ENCODE data around the gene SRPK2.
"Not testable (repeated sequence)": the region's sequence is repeated elsewhere in the genome, so short reads cannot be mapped to it uniquely, and the experiment has no call there.

SRPK2 gene

DNA sequence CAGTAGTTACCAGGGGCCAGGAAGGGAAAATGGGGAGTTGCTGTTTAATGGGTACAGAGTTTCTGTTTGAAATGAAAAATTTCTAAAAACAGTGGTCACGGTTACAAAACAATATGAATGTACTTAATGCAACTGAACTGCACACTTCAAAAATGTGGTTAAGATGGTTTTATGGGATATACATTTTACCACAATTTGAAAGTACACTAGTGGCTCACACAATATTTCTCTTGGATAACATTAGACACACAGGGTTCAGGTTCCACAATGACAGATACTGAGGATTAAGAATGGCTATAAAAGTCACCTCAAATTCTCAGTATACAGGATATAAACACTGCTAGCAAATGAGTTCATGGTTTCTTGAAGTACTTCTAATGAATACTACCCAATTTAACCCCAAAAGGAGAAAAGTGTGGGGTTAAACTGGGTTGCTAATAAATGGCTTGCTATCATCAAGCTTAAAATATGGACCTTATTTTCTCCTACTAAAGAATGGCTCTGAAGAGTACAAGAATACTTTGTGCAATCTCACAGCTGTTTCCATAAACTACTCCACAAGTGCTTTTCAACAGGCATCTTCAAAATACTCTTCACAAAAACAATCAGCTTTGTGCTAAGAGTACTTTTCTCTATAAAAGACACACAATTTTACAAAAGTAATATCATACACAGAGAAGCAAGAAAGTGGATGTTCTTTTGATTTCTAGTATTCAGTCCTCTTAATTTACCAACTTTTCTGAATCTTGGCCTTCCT, 92.9 kb downstream of the SRPK2 start:
- no peaks in the 10 kb centered on the region for H3K27me3 ChIP-seq (ENCODE audit: low read depth, low read length)
- H3K36me3 ChIP-seq (ENCODE audit: control insufficient read depth in 1 of 2, insufficient read depth in 2 of 2, low read length in 2 of 2) = no peaks in the 10 kb centered on the region
- no peaks in the 10 kb centered on the region for H3K4me1 ChIP-seq (ENCODE audit: control insufficient read depth in 1 of 2, insufficient read depth in 2 of 2, low read length in 2 of 2)
- no peak overlapping the region for H3K4me3 ChIP-seq (ENCODE audit: low read depth in 1 of 2, low read length in 2 of 2)
- no peak overlapping the region for H3K27ac ChIP-seq (ENCODE audit: low read length)
- H3K9me3 ChIP-seq (ENCODE audit: control insufficient read depth in 1 of 2, low read length in 2 of 2) = no peaks in the 10 kb centered on the region

DNA sequence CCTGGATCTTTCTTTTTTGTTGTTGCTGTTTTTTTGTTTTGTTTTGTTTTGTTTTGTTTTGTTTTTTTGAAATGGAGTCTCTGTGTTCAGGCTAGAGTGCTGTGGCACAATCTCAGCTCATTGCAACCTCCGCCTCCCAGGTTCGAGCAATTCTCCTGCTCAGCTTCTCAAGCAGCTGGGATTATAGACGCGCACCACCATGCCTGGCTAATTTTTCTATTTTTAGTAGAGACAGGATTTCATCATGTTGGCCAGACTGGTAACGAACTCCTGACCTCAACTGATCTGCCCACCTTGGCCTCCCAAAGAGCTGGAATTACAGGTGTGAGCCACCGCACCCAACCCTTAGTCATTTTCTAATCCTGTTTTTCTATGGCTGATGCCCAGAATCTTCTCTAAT, 94.2 kb downstream of the SRPK2 start:
- not testable (repeated sequence) for H3K4me1 ChIP-seq (ENCODE audit: control insufficient read depth in 1 of 2, insufficient read depth in 2 of 2, low read length in 2 of 2); H3K27ac ChIP-seq (ENCODE audit: low read length); H3K36me3 ChIP-seq (ENCODE audit: control insufficient read depth in 1 of 2, insufficient read depth in 2 of 2, low read length in 2 of 2); H3K27me3 ChIP-seq (ENCODE audit: low read depth, low read length); H3K4me3 ChIP-seq (ENCODE audit: low read depth in 1 of 2, low read length in 2 of 2); H3K9me3 ChIP-seq (ENCODE audit: control insufficient read depth in 1 of 2, low read length in 2 of 2)

DNA sequence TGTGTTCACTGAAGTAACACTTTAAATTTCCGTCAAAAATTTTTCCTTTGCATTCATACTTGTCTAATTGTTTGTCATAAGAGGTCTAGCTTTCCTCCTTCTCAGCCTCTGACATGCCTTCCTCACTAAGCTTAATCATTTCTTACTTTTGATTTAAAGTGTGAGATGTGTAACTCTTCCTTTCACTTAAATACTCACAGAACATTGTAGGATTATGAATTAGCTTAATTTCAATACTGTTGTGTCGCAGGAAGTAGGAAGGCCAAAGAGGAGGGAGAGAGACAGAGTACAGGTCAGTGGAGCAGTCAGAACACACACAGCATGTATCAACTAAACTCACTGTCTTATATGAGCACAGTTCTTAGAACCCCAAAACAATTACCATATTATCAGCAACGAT, 99.0 kb downstream of the SRPK2 start:
- H3K4me3 ChIP-seq (ENCODE audit: low read depth in 1 of 2, low read length in 2 of 2) = no peak overlapping the region
- no peaks in the 10 kb centered on the region for H3K4me1 ChIP-seq (ENCODE audit: control insufficient read depth in 1 of 2, insufficient read depth in 2 of 2, low read length in 2 of 2)
- H3K36me3 ChIP-seq (ENCODE audit: control insufficient read depth in 1 of 2, insufficient read depth in 2 of 2, low read length in 2 of 2) = no peaks in the 10 kb centered on the region
- H3K27me3 ChIP-seq (ENCODE audit: low read depth, low read length) = no peaks in the 10 kb centered on the region
- H3K27ac ChIP-seq (ENCODE audit: low read length) = no peak overlapping the region
- H3K9me3 ChIP-seq (ENCODE audit: control insufficient read depth in 1 of 2, low read length in 2 of 2) = no peaks in the 10 kb centered on the region

GRCh38 chr7:105286441-105286840, 102.3 kb downstream of the SRPK2 start:
- no peaks in the 10 kb centered on the region for H3K9me3 ChIP-seq (ENCODE audit: control insufficient read depth in 1 of 2, low read length in 2 of 2)
- H3K36me3 ChIP-seq (ENCODE audit: control insufficient read depth in 1 of 2, insufficient read depth in 2 of 2, low read length in 2 of 2) = no peaks in the 10 kb centered on the region
- no peaks in the 10 kb centered on the region for H3K27me3 ChIP-seq (ENCODE audit: low read depth, low read length)

GRCh38 chr7:105285118-105285874, 103.4 kb downstream of the SRPK2 start:
- no peaks in the 10 kb centered on the region for H3K27me3 ChIP-seq (ENCODE audit: low read depth, low read length)
- no peaks in the 10 kb centered on the region for H3K9me3 ChIP-seq (ENCODE audit: control insufficient read depth in 1 of 2, low read length in 2 of 2)
- H3K27ac ChIP-seq (ENCODE audit: low read length) = no peak overlapping the region
- H3K4me3 ChIP-seq (ENCODE audit: low read depth in 1 of 2, low read length in 2 of 2) = no peak overlapping the region
- H3K4me1 ChIP-seq (ENCODE audit: control insufficient read depth in 1 of 2, insufficient read depth in 2 of 2, low read length in 2 of 2) = no peaks in the 10 kb centered on the region
- H3K36me3 ChIP-seq (ENCODE audit: control insufficient read depth in 1 of 2, insufficient read depth in 2 of 2, low read length in 2 of 2) = no peaks in the 10 kb centered on the region

More at GRCh38 chr7:105286441-105286840, 102.3 kb downstream of the SRPK2 start:
- H3K27ac ChIP-seq (ENCODE audit: low read length) = no peak overlapping the region
- H3K4me1 ChIP-seq (ENCODE audit: control insufficient read depth in 1 of 2, insufficient read depth in 2 of 2, low read length in 2 of 2) = no peaks in the 10 kb centered on the region
- no peak overlapping the region for H3K4me3 ChIP-seq (ENCODE audit: low read depth in 1 of 2, low read length in 2 of 2)

- H3K36me3 ChIP-seq (ENCODE audit: control insufficient read depth in 1 of 2, insufficient read depth in 2 of 2, low read length in 2 of 2) = no peaks in the 10 kb centered on the region
- H3K4me3 ChIP-seq (ENCODE audit: low read depth in 1 of 2, low read length in 2 of 2) = no peak overlapping the region
- no peak overlapping the region for H3K27ac ChIP-seq (ENCODE audit: low read length)
- no peaks in the 10 kb centered on the region for H3K9me3 ChIP-seq (ENCODE audit: control insufficient read depth in 1 of 2, low read length in 2 of 2)
- no peaks in the 10 kb centered on the region for H3K27me3 ChIP-seq (ENCODE audit: low read depth, low read length)
- no peaks in the 10 kb centered on the region for H3K4me1 ChIP-seq (ENCODE audit: control insufficient read depth in 1 of 2, insufficient read depth in 2 of 2, low read length in 2 of 2)
Measured at GRCh38 chr7:105284014-105284413, 104.7 kb downstream of the SRPK2 start.

DNA sequence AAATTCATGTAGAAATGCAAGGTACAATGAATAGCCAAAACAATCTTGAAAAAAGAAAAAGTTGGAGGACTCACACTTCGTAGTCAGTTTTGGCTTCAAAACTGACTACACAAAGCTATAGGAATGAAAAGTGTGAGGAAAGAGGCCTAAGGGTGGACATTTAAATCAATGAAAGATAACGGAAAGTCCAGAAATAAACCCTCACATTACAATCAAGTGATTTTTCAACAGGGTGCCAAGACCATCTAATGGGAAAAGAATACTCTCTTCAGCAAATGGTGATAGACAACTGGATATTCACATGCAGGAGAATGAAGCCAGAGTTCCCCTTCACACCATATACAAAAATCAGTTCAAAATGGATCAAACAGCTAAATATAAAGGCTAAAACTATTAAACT, 106.8 kb downstream of the SRPK2 start:
- H3K4me3 ChIP-seq (ENCODE audit: low read depth in 1 of 2, low read length in 2 of 2) = no peak overlapping the region
- no peaks in the 10 kb centered on the region for H3K9me3 ChIP-seq (ENCODE audit: control insufficient read depth in 1 of 2, low read length in 2 of 2)
- H3K27ac ChIP-seq (ENCODE audit: low read length) = no peak overlapping the region
- no peaks in the 10 kb centered on the region for H3K27me3 ChIP-seq (ENCODE audit: low read depth, low read length)
- no peaks in the 10 kb centered on the region for H3K36me3 ChIP-seq (ENCODE audit: control insufficient read depth in 1 of 2, insufficient read depth in 2 of 2, low read length in 2 of 2)
- no peaks in the 10 kb centered on the region for H3K4me1 ChIP-seq (ENCODE audit: control insufficient read depth in 1 of 2, insufficient read depth in 2 of 2, low read length in 2 of 2)

- H3K4me1 ChIP-seq (ENCODE audit: control insufficient read depth in 1 of 2, insufficient read depth in 2 of 2, low read length in 2 of 2) = no peaks in the 10 kb centered on the region
- H3K27me3 ChIP-seq (ENCODE audit: low read depth, low read length) = no peaks in the 10 kb centered on the region
- no peaks in the 10 kb centered on the region for H3K36me3 ChIP-seq (ENCODE audit: control insufficient read depth in 1 of 2, insufficient read depth in 2 of 2, low read length in 2 of 2)
- H3K27ac ChIP-seq (ENCODE audit: low read length) = no peak overlapping the region
- no peaks in the 10 kb centered on the region for H3K9me3 ChIP-seq (ENCODE audit: control insufficient read depth in 1 of 2, low read length in 2 of 2)
- H3K4me3 ChIP-seq (ENCODE audit: low read depth in 1 of 2, low read length in 2 of 2) = no peak overlapping the region
Measured at GRCh38 chr7:105279688-105280007, 109.1 kb downstream of the SRPK2 start.

DNA sequence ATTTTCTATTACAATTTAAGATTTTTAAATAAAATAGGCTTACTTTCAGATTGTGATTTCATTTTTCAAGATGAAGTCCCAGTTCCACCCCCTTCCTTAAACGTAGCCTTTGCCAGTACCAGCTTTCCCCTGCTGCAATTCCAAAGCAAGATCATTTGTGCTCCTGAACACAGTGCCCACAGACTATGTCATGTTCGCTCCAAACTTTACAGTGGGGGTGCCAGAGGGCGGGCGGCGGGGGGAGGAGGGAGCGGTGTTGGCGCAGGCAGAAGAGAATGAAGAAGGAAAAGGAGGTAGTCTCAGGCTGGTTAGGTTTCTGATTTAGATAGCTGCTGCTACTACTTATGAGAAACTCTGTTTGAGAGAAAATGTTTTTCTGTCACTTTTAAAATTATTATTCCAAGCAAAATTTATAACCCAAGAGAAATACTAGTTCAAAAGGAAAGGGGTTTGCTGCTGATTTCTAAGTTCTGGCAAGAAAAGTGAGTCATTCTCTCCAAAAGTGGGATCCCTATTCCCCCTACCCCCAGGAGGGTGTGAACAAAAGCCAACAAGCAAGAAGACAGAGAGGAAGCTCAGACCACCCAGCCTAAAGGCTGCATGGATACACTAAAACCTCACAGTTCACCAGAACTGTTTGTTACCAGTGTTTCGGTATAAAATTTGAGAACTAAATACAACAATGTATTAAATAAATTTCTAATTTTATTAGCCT, 109.6 kb downstream of the SRPK2 start:
- no peaks in the 10 kb centered on the region for H3K4me1 ChIP-seq (ENCODE audit: control insufficient read depth in 1 of 2, insufficient read depth in 2 of 2, low read length in 2 of 2)
- H3K36me3 ChIP-seq (ENCODE audit: control insufficient read depth in 1 of 2, insufficient read depth in 2 of 2, low read length in 2 of 2) = no peaks in the 10 kb centered on the region
- no peak overlapping the region for H3K4me3 ChIP-seq (ENCODE audit: low read depth in 1 of 2, low read length in 2 of 2)
- no peaks in the 10 kb centered on the region for H3K9me3 ChIP-seq (ENCODE audit: control insufficient read depth in 1 of 2, low read length in 2 of 2)
- H3K27ac ChIP-seq (ENCODE audit: low read length) = no peak overlapping the region
- H3K27me3 ChIP-seq (ENCODE audit: low read depth, low read length) = no peaks in the 10 kb centered on the region

- no peaks in the 10 kb centered on the region for H3K27me3 ChIP-seq (ENCODE audit: low read depth, low read length)
- no peaks in the 10 kb centered on the region for H3K4me1 ChIP-seq (ENCODE audit: control insufficient read depth in 1 of 2, insufficient read depth in 2 of 2, low read length in 2 of 2)
- no peaks in the 10 kb centered on the region for H3K36me3 ChIP-seq (ENCODE audit: control insufficient read depth in 1 of 2, insufficient read depth in 2 of 2, low read length in 2 of 2)
- no peak overlapping the region for H3K27ac ChIP-seq (ENCODE audit: low read length)
- H3K9me3 ChIP-seq (ENCODE audit: control insufficient read depth in 1 of 2, low read length in 2 of 2) = no peaks in the 10 kb centered on the region
- no peak overlapping the region for H3K4me3 ChIP-seq (ENCODE audit: low read depth in 1 of 2, low read length in 2 of 2)
Measured at GRCh38 chr7:105278565-105278964, 110.2 kb downstream of the SRPK2 start.

DNA sequence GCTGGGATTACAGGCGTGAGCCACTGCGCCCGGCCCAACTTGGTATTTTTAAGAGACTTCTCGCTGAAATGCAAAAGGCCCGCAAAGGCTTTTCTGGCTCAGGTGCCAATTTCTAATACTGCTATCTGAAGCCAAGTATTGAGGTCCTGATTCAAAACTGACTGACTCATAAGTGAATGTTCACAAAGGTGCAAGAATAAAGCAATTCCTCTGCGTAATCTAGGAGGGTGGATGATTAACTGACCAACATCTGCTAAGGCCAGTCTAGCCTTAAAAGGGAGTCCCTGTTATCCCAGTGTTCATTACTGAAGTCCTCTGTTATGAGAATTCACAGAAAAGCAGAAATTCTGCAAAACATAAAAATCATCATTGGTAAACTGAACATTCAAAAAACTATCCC, 111.4 kb downstream of the SRPK2 start:
- no peak overlapping the region for H3K27ac ChIP-seq (ENCODE audit: low read length)
- no peaks in the 10 kb centered on the region for H3K36me3 ChIP-seq (ENCODE audit: control insufficient read depth in 1 of 2, insufficient read depth in 2 of 2, low read length in 2 of 2)
- H3K4me1 ChIP-seq (ENCODE audit: control insufficient read depth in 1 of 2, insufficient read depth in 2 of 2, low read length in 2 of 2) = no peaks in the 10 kb centered on the region
- H3K9me3 ChIP-seq (ENCODE audit: control insufficient read depth in 1 of 2, low read length in 2 of 2) = no peaks in the 10 kb centered on the region
- H3K4me3 ChIP-seq (ENCODE audit: low read depth in 1 of 2, low read length in 2 of 2) = no peak overlapping the region
- no peaks in the 10 kb centered on the region for H3K27me3 ChIP-seq (ENCODE audit: low read depth, low read length)

All from muscle layer of duodenum (tissue), 2 donors.